HepG2 (cell line): Measurements from ENCODE around the gene SLC25A23. TPM values are rescaled to one million over a fixed set of nuclear protein-coding genes. Genes with fewer than 3 reads are reported as not detected.

Experiments used
- ATAC-seq: fragments of 200-7000 bp; cut with Tn5 transposase; 3 replicates; pipeline ENCODE4 v1.9.1; 2020; ENCODE audit warnings: mild to moderate bottlenecking, moderate library complexity
- BruUV-seq: library from RNA; stranded (reverse); fragments of 400-500 nt; replicated peaks from 2 replicates; lab custom pipeline; 2021; lab: Mats Ljungman, UMichigan
- CTCF ChIA-PET: fragments of 300-600 bp; formaldehyde crosslinking; extraction: SDS; loops from one replicate; lab custom pipeline; 2021; ENCODE audit warnings: low total read pairs, inconsistent platforms, low intra/inter-chr PET ratio; lab: Yijun Ruan, JAX
- POLR2A ChIA-PET: fragments of 350-600 bp; sonication (Branson Sonifier 250); formaldehyde crosslinking; loops from one replicate; lab custom pipeline; 2020; ENCODE audit warnings: antibody characterized with exemption, inconsistent platforms; lab: Yijun Ruan, JAX
- DNase-seq: peaks from one replicate; pipeline ENCODE4 v3.0.0-alpha.2; 2015; ENCODE audit warnings: low spot score
- FAIRE-seq: peaks from 3 replicates; lab custom pipeline; 2011; peaks lifted over from hg19 to GRCh38; lab: Jason Lieb, UNC
- H2AFZ ChIP-seq: one replicate; pipeline ENCODE4 v1.6.1; 2011; ENCODE audit warnings: low read length, inconsistent platforms
- H3K27ac ChIP-seq: fragments of 300-600 bp; 3 replicates; pipeline ENCODE4 v1.8.0; 2011; ENCODE audit warnings: mixed run types, mild to moderate bottlenecking, mixed read lengths, low read length, inconsistent platforms; ENCODE audit not compliant: insufficient read depth; ENCODE audit errors: extremely low read length
- H3K27me3 ChIP-seq, 2 experiments: fragments of 200-600 bp in 1 of 2; 2 replicates in 1 of 2; 3 replicates in 1 of 2; pipeline versions ENCODE4 v1.6.0 to v1.8.0; 2011; ENCODE audit warnings: low read length in 2 of 2, mild to moderate bottlenecking in 2 of 2, moderate library complexity in 2 of 2, inconsistent platforms in 1 of 2; ENCODE audit not compliant: insufficient read depth in 2 of 2, control insufficient read depth in 1 of 2
- H3K36me3 ChIP-seq, 2 experiments: fragments of 200-600 bp in 1 of 2; replicated peaks in 1 of 2; 2 replicates in 1 of 2; 3 replicates in 1 of 2; pipeline versions ENCODE4 v1.5.1 to v1.8.0; 2011; ENCODE audit warnings: low read length in 2 of 2, inconsistent platforms in 1 of 2; ENCODE audit not compliant: insufficient read depth in 2 of 2, control insufficient read depth in 1 of 2
- H3K4me1 ChIP-seq: 2 replicates; pipeline ENCODE4 v1.5.1; 2012; ENCODE audit warnings: low read length, inconsistent platforms; ENCODE audit not compliant: insufficient read depth
- H3K4me2 ChIP-seq: 2 replicates; pipeline ENCODE4 v1.6.0; 2011; ENCODE audit warnings: low read depth, low read length, inconsistent platforms
- H3K4me3 ChIP-seq, 3 experiments: fragments of 200-600 bp in 1 of 3; sonication (generic), shearing (Covaris generic) in 1 of 3; replicated peaks in 1 of 3; 2 replicates each; pipeline ENCODE4 v1.5.1; 2011 to 2016; ENCODE audit warnings: low read length in 3 of 3, inconsistent platforms in 2 of 3, low read depth in 2 of 3, mild to moderate bottlenecking in 2 of 3, control low read depth in 1 of 3, mixed read lengths in 1 of 3; ENCODE audit not compliant: insufficient read depth in 1 of 3
- H3K79me2 ChIP-seq: one replicate; pipeline ENCODE4 v1.6.1; 2011; ENCODE audit warnings: low read length, inconsistent platforms; ENCODE audit not compliant: insufficient read depth
- H3K9ac ChIP-seq: 2 replicates; pipeline ENCODE4 v1.6.0; 2011; ENCODE audit warnings: mild to moderate bottlenecking, low read depth, low read length, inconsistent platforms; ENCODE audit not compliant: insufficient read depth
- H3K9me3 ChIP-seq: 2 replicates; pipeline ENCODE4 v1.5.1; 2012; ENCODE audit warnings: mild to moderate bottlenecking, low read length
- H4K20me1 ChIP-seq: 2 replicates; pipeline ENCODE4 v1.6.0; 2011; ENCODE audit warnings: inconsistent platforms, mild to moderate bottlenecking, low read length, moderate library complexity; ENCODE audit not compliant: insufficient read depth
- E2F5 ChIP-seq: sonication (generic); formaldehyde crosslinking; conservative IDR thresholded peaks from 2 replicates; pipeline ENCODE4 v1.4.0; 2020; ENCODE audit warnings: missing genetic modification reagents
- NPAS2 ChIP-seq: sonication (generic); formaldehyde crosslinking; IDR thresholded peaks from 2 replicates; pipeline ENCODE4 v1.8.0; 2022; ENCODE audit warnings: mild to moderate bottlenecking, missing genetic modification reagents, borderline replicate concordance
- PCBP2 ChIP-seq: fragments of 200-400 bp; formaldehyde crosslinking; optimal IDR thresholded peaks from 2 replicates; pipeline ENCODE3; 2018; ENCODE audit warnings: low read length, low read depth; ENCODE audit not compliant: poor library complexity, severe bottlenecking
- SIN3A ChIP-seq: IDR thresholded peaks from 2 replicates; pipeline ENCODE4 v1.6.1; 2011; ENCODE audit warnings: low read depth, mild to moderate bottlenecking, control low read depth, low read length, borderline replicate concordance
- WIZ ChIP-seq: sonication (generic); formaldehyde crosslinking; IDR thresholded peaks from 2 replicates; pipeline ENCODE4 v1.5.1; 2020; ENCODE audit warnings: mild to moderate bottlenecking, missing genetic modification reagents
- ZBTB44 ChIP-seq: sonication (generic); formaldehyde crosslinking; IDR thresholded peaks from 2 replicates; pipeline ENCODE4 v1.4.0; 2020; ENCODE audit warnings: missing genetic modification reagents
- ZFX ChIP-seq: sonication (generic); formaldehyde crosslinking; IDR thresholded peaks from 2 replicates; pipeline ENCODE4 v1.4.0; 2020; ENCODE audit warnings: mild to moderate bottlenecking, low read depth, missing genetic modification reagents, moderate library complexity
- ZKSCAN8 ChIP-seq: IDR thresholded peaks from 2 replicates; pipeline ENCODE4 v1.6.1; 2016; ENCODE audit warnings: borderline replicate concordance, missing genetic modification reagents, missing compliant biosample characterization
- ZNF263 ChIP-seq: sonication (generic); formaldehyde crosslinking; IDR thresholded peaks from 2 replicates; pipeline ENCODE4 v1.4.0; 2020; ENCODE audit warnings: missing genetic modification reagents
- WGBS: methylation state at CpG from one replicate; pipeline ENCODE4 v1.1.6; 2017; ENCODE audit warnings: low lambda C conversion rate; 5-methylcytosine and 5-hydroxymethylcytosine counted together
- in situ Hi-C: cut with HindIII; loops from 2 replicates; pipeline ENCODE4 v1.10.0; 2017; ENCODE audit warnings: low pct_unique_long_range_greater_than_20kb; ENCODE audit not compliant: extremely low pct_ligation_motif_present
- intact Hi-C: fragments of 100-400 bp; cut with micrococcal nuclease; formaldehyde crosslinking; loops from one replicate; pipeline ENCODE4 v1.10.0; 2022; ENCODE audit not compliant: unreplicated experiment
- polyA plus RNA-seq, 8 experiments: library from polyadenylated mRNA; depleted of rRNA in 3 of 8; stranded (reverse) in 7 of 8; unstranded in 1 of 8; fragments of >200 nt; fragmentation: Illumina TruSeq in 4 of 8; extraction: Trizol in 4 of 8; gene quantifications; 2 replicates each; pipeline versions ENCODE4 v1.2.1 to v1.2.3, GENCODE V29; 2011 to 2016; ENCODE audit warnings: low read depth in 4 of 8, missing spikeins in 1 of 8, mixed read lengths in 1 of 8; ENCODE audit not compliant: insufficient read depth in 1 of 8
- total RNA-seq, 5 experiments: library from RNA; depleted of rRNA; stranded (reverse); fragments of >200 nt; fragmentation: Illumina TruSeq; extraction: Trizol; gene quantifications; 2 replicates each; pipeline ENCODE4 v1.2.3, GENCODE V29; 2016; ENCODE audit warnings: low read depth in 1 of 5
- TF ChIP-seq, protein P1 (sequence below): IDR thresholded peaks from 2 replicates; pipeline ENCODE4 v1.6.1; 2016; ENCODE audit warnings: mild to moderate bottlenecking

SLC25A23 gene
- total and polyA plus RNA-seq, 2 of the 13 experiments (the other 11 are each of a cell fraction or from before 2014, with no cell fraction given) = 12.4 to 15.2 TPM

GRCh38 chr19:6431891-6432290 lies 27.7 kb downstream of the SLC25A23 start (continued):
- no peak for TF ChIP-seq NPAS2 (CRISPR knock-in tag)
- no peak for TF ChIP-seq SIN3A
- TF ChIP-seq E2F5 (CRISPR knock-in tag) = no peak
- TF ChIP-seq, all 625 proteins: peak for 0

DNA sequence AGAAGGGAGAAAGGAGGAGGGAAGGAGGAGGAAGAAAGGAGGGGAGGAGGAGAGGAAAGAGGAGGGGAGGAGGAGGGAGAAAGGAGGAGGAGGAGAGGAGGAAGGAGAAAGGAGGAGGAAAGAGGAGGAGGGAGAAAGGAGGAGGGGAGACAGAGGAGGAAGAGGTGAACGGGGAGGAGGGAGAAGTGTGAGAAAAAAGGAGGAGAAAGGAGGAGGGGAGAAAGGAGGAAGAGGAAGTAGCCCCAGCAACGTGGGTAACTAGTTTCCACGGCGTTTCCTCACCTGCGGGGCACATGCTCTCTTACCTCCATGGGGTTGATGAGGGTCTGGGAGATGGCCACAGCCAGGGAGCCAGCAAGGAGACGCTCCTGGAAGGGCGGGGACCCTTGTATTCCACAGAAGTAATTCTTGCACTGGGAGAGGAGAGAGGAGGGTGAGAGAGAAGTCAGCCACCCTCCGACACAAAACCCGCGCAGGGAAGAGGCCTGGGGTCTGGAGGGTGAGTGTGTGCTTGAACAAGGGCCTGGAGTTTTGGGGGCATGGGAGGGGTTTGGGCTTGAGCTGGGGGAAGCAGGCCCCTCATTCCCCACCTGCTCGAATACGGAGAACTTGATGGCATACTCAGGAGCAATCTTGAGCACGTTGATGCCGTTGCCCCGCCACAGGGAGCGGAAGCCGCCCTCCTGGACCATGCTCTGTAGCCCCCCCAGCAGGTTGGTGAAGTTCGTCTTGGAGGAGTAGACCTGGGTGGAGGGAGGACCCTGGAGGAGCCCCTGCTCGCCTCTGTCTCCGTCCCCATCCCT lies 30.0 kb downstream of the SLC25A23 start:
- FAIRE-seq = no peak
- intact Hi-C loops (no loop called here), in situ Hi-C loops (no loop called here)
- H3K4me2 ChIP-seq = no peak overlapping the region
- BruUV-seq = no TSS peak
- no peaks in the 10 kb centered on the region for H3K36me3 ChIP-seq
- no peaks in the 10 kb centered on the region for H3K79me2 ChIP-seq
- no peak overlapping the region for H2AFZ ChIP-seq
- no peak overlapping the region for H3K27ac ChIP-seq
- ChIA-PET CTCF (no interaction called here), POLR2A (no interaction called here)
- no peak overlapping the region for H3K9ac ChIP-seq
- H3K27me3 ChIP-seq = no peaks in the 10 kb centered on the region
- no peak for TF ChIP-seq ZKSCAN8 (CRISPR knock-in tag)
- TF ChIP-seq ZNF263 (CRISPR knock-in tag) = 0 out of 2 replicates have a peak, but pooled peaks have one; percentile 47
- no peak for TF ChIP-seq ZBTB44
- no peak for TF ChIP-seq ZFX (CRISPR knock-in tag)
- TF ChIP-seq, protein P1, sequence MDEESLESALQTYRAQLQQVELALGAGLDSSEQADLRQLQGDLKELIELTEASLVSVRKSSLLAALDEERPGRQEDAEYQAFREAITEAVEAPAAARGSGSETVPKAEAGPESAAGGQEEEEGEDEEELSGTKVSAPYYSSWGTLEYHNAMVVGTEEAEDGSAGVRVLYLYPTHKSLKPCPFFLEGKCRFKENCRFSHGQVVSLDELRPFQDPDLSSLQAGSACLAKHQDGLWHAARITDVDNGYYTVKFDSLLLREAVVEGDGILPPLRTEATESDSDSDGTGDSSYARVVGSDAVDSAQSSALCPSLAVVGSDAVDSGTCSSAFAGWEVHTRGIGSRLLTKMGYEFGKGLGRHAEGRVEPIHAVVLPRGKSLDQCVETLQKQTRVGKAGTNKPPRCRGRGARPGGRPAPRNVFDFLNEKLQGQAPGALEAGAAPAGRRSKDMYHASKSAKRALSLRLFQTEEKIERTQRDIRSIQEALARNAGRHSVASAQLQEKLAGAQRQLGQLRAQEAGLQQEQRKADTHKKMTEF (CRISPR knock-in tag) = no peak
- peak; percentile 68 for TF ChIP-seq PCBP2
- no peak for TF ChIP-seq WIZ (CRISPR knock-in tag)
- no peak overlapping the region for H3K4me3 ChIP-seq
- WGBS = 57% methylated on average over 16 of the region's 20 CpGs
- peaks cover 14% of the 10 kb centered on the region for H3K4me1 ChIP-seq
- H4K20me1 ChIP-seq = no peaks in the 10 kb centered on the region
- no peak for DNase-seq
- no peaks in the 10 kb centered on the region for H3K9me3 ChIP-seq
- no peak for ATAC-seq
